ENCODE results near the gene TUBA4A.

DNA sequence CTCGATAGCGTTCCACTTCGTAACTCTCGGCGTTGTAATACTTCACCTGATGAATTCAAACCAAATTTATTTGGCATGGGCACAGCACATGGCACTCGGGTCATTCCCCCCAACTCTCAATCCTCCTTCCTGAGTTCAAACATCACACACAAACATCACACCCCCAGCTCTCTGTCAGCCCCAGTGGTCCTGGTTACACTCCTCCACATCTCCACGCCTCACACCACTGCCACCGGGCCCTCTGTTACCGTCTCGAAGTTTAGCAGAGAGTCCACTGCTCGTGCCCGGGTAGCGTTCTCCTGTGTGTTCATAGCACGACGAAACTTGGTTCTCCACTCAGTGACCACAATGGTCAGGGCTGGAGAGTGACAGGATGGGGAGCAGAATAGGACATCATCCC is 39.6 kb downstream of the TUBA4A start:
- TF ChIP-seq, protein P1, sequence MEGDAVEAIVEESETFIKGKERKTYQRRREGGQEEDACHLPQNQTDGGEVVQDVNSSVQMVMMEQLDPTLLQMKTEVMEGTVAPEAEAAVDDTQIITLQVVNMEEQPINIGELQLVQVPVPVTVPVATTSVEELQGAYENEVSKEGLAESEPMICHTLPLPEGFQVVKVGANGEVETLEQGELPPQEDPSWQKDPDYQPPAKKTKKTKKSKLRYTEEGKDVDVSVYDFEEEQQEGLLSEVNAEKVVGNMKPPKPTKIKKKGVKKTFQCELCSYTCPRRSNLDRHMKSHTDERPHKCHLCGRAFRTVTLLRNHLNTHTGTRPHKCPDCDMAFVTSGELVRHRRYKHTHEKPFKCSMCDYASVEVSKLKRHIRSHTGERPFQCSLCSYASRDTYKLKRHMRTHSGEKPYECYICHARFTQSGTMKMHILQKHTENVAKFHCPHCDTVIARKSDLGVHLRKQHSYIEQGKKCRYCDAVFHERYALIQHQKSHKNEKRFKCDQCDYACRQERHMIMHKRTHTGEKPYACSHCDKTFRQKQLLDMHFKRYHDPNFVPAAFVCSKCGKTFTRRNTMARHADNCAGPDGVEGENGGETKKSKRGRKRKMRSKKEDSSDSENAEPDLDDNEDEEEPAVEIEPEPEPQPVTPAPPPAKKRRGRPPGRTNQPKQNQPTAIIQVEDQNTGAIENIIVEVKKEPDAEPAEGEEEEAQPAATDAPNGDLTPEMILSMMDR (conservative IDR thresholded peaks at IDR 0.05; ENCODE audit: low read length) = no peak
- no peak for TF ChIP-seq EZH2phosphoT487 (IDR thresholded peaks at IDR 0.05; ENCODE audit: borderline replicate concordance, low read depth, low read length)

Data from OCI-LY7 (cell line).